Right renal cortex interstitium (tissue), 3 donors: ENCODE results near the gene CAPN10. TPM values are rescaled to one million over a fixed set of nuclear protein-coding genes. Genes with fewer than 3 reads are reported as not detected.
"Not testable (repeated sequence)": the region's sequence is repeated elsewhere in the genome, so short reads cannot be mapped to it uniquely, and the experiment has no call there.

Source experiments
- DNase-seq, 3 donors: peaks; one replicate each; pipeline ENCODE4 v3.0.0-alpha.2; 2013; ENCODE audit warnings: low read depth in 3 of 3, low spot score in 2 of 3
- polyA plus RNA-seq, 3 donors: library from polyadenylated mRNA; unstranded; fragments of 120-200 nt; gene quantifications; one replicate each; pipeline ENCODE4 v1.2.1, GENCODE V29; 2013; ENCODE audit not compliant: insufficient read length in 3 of 3

The CAPN10 gene
- polyA plus RNA-seq, 3 donors = 18.1 to 20.9 (median 18.1) TPM

- no peak for DNase-seq
Observed at GRCh38 chr2:240561325-240561971, 25.1 kb upstream of the CAPN10 start.

GRCh38 chr2:240563231-240563630, 23.3 kb upstream of the CAPN10 start:
- DNase-seq = not testable (repeated sequence)

DNA sequence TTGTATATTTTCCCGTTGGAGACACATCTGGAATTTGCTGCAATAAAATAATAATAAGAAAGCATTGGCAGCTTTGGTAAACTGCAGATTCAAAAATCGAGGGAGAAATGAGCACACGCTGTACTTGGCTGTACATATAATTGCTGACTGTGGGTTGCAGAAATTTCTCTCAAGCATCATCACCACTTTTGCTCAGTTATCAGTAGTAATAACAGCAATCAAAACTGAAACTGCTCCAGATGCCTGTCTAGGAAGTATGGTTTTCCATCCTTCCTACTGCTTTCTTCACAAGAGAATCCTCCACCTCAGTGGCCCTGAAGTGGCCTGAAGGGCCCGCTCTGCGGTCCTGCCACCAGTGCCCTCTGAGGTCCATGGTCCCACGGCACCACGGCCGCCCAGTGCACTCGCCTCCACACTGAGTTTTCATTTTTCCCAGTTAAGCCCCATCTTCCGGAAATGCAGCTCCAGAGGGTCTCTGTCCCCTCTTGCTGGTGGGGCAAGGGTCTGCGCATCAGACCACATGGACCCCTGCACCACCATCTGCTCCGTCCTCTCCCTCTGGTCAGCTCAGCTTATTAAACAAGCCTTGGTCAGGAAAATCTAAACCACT, 22.5 kb upstream of the CAPN10 start:
- no peak for DNase-seq

DNA sequence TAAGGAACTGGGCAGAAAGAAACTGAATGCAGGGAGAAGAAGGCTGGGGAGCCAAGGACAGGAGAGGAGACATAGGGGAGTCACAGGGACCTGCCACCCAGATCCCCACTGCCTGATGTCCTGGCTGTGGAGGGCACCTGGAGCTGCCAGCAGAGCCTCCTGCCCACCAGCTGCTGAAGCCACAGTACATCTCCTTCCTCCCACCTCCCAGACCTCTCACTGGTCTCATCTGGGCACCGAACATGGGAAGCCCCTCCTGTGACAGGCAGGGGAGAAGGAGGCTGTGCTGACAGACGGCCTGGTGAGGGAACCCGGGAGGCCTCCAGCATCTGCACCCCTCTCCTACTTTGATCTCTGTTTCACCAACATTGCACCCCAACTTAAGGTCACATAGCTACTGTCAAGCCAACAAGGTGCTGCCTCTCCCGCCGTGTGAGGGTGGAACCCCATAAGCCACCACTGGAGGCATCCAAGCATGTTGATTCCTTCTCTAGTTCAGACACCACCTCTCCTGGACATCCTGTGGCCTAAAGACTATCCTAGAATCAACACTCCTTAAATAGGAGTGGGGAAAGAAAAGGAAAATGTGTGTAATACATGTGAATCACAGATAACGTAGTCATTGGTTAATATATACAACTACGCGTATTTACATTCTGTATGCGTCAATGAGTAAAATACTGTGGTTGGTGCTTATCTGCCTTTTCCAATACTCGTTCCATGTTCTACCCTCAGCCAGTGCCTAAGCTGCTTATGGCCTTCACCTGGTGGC, 21.8 kb upstream of the CAPN10 start:
- DNase-seq = no peak

DNA sequence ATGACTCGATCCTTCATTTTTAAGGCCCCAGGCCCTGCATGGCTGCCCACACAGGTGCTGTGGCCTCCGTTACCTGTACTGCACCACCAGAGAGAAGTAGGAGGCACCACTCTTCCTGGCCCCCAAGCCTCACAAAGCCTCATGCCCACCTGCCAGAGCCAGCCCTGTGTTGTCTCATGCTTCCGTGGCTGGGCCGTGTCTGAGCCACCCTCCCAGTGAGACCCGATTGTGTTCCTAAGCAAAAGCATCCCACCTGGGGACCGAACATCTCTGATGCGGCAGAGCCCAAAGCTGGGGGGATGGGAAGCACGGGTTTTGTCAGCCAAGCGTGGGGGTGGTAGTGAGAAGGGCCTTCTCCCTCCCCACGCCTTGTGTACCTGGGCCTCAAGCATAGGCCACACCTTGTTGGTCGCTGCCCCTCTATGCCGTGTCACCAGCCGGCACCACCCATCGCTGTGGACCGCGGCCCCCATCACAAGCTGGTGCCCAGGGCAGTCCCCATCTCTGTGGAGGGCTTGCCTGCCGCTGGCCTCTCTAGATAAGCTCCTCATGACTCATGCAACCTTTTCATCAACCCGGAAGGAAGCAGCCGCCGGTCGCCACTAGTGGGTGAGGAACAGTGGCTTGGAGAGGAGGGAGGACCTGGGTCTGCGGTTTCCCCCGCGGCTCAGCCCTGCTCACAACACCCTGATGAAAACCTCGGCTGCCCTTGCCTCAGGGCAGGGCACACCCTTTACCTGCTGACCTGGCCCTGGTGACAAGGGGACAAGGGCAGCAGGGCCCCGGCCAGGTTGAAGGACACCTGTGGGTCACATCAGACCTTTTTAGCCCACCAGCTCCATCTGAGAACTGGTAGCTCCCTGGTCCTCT, 21.0 kb upstream of the CAPN10 start:
- no peak for DNase-seq

GRCh38 chr2:240566203-240567136, 20.1 kb upstream of the CAPN10 start:
- DNase-seq = no peak

- no peak for DNase-seq
Observed at GRCh38 chr2:240567137-240567871, 19.2 kb upstream of the CAPN10 start.

DNA sequence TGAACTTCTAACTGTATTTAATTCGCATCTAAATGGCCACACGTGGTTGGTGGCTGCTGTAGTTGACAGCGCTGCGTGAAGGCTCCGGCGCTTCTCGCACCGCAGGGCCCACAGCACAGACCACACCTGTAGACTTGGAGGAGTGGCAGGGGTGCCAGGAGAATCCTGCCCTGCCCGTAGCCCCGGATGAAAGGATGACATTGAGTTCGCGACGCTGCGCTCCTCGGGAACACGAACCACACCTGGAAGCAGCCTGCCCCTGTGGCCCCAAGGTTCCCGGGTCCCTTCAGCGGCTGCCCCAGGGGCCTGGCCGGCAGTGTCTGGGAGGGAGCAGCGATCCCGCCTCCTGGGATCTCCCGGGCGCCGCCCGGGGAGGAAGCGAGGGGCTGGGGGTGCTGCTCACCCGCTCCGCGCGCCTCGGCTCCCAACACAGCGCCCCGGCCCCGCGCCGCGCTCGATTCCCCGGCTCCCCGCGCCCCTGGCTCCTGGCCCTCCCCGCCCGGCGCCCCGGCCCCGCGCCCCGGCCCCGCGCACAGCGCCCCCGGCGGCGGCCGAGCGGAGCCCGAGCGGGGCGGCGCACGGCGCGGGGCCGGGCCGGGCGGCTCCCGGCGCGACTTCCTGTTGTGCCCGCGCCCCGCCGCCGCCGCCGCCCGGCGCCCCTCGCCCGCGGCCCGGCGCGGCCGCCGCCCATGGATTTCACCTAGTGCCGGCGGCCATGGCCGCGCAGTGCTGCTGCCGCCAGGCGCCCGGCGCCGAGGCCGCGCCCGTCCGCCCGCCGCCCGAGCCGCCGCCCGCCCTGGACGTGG, 18.5 kb upstream of the CAPN10 start, which contains the start of gene RNPEPL1:
TSS of gene RNPEPL1 (plus strand) at position 613 of the 806 bp plus-strand sequence. CDS start at position 716, 103 bp downstream.
- DNase-seq = no peak

- no peak for DNase-seq
Observed at GRCh38 chr2:240568678-240569522, 17.6 kb upstream of the CAPN10 start.

- no peak for DNase-seq
Observed at GRCh38 chr2:240569523-240569997, 17.0 kb upstream of the CAPN10 start.

DNA sequence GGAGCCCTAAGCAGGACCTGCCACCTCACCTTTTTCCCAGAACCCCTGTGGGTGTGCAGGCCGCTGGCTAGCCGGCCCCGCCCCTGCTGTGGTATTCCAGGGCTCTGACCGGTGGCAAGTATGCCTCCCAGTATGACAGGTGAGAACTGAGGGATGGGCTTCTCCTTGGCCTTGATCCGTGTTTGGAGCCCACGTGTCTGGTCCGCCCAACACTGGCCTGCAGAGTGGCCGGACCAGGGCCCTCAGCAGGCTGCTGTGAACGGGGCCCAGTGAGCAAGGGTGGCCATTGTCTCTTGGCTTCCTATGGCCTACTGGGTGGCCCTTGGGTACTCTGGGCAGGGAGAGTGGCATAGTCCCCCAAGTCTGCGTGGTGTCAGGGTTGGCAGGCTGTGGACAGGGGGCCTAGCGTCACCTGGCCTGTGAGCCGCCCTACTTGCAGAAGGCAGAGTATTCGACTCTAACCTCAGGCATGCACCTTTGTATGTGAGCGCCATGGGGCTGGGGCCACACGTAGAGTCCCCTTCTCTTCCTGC, 16.5 kb upstream of the CAPN10 start:
- no peak for DNase-seq

- no peak for DNase-seq
Observed at GRCh38 chr2:240570531-240571313, 15.8 kb upstream of the CAPN10 start.

DNA sequence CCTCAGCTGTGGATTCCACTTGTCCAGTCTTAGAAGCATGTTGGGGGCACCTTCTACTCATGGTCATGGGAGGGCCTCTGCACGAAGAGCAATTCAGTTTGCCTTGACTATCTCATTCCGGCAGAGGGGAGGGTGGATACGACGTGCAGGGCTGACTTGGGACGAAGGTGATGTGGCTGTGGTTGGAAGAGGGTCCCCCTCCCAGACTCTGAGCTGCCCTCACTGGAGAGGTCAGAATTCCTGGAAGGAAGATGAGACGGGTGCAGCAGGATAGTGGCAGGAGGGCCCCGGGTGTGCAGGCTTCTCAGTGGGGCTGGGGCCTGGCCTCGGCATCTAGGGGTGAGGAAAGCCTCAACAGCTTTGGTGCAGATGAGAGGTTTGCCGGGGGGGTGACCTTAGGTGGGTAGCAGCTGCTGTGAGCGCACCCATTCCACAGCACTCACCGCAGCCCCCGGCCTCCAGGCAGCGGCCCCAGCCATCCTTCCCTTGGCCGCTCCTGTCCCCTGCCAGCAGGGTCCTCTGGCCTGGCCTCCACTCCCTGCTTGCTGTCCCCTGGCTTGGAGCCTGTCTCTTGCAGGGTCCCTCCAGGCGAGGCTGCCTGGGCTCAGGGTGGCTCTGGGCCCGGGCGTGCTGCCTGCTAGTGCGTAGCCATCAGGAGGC, 15.1 kb upstream of the CAPN10 start:
- no peak for DNase-seq

- DNase-seq = no peak
Observed at GRCh38 chr2:240572141-240573031, 14.1 kb upstream of the CAPN10 start.
